Measurements from ENCODE around the gene HS6ST2. TPM values are rescaled to one million over a fixed set of nuclear protein-coding genes. Genes with fewer than 3 reads are reported as not detected.

The HS6ST2 gene
- total RNA-seq, 2 experiments from 2014 or later = 0.62 to 0.76 TPM

GRCh38 chrX:132657876-132658275 is 300.6 kb downstream of the HS6ST2 start:
- Mint-ChIP-seq H3K27me3 (no peaks in the 10 kb centered on the region), H3K9me3 (ENCODE audit: low read depth) (no peaks in the 10 kb centered on the region), H3K4me3 (no peak overlapping the region), H3K36me3 (ENCODE audit: low read depth) (no peaks in the 10 kb centered on the region), H3K4me1 (no peaks in the 10 kb centered on the region), H3K27ac (no peak overlapping the region)
- no peak for ATAC-seq
- intact Hi-C loops (cut with DNase I, micrococcal nuclease) = no loop called here
- POLR2A ChIA-PET = no interaction called here
- DNase-seq = no peak
- CTCF ChIA-PET = no interaction called here

DNA sequence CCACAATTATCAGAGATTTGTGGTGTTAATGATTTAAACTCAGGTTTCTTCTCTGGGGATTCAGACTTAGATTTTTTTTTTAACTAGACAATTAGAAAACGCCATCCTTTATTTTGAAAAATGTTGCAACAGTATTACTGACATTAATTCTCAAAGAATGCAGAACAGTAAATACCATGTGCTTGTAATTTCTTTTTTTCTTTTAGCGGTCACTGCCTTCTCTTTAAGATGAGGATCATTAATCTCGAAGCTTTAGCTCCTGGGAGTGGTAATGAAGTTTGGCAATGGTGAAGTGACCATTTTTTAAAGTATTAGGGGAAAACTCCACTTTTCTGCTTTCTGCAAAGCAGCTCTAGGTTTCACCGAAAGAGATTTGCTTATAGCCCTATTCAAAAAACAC is 305.6 kb downstream of the HS6ST2 start:
- ChIA-PET CTCF (interaction anchor here (0.6 kb wide), 1 partner anchor 332 kb away, joined by 3 read pairs; no protein-coding TSS in a partner anchor), POLR2A (no interaction called here)
- no peaks in the 10 kb centered on the region for H3K9me3 Mint-ChIP-seq (ENCODE audit: low read depth)
- no peak overlapping the region for H3K27ac Mint-ChIP-seq
- H3K27me3 Mint-ChIP-seq = no peaks in the 10 kb centered on the region
- H3K36me3 Mint-ChIP-seq (ENCODE audit: low read depth) = no peaks in the 10 kb centered on the region
- ATAC-seq (no peak), DNase-seq (no peak)
- intact Hi-C loops (cut with DNase I, micrococcal nuclease) = no loop called here
- H3K4me1 Mint-ChIP-seq = no peaks in the 10 kb centered on the region
- H3K4me3 Mint-ChIP-seq = no peak overlapping the region

DNA sequence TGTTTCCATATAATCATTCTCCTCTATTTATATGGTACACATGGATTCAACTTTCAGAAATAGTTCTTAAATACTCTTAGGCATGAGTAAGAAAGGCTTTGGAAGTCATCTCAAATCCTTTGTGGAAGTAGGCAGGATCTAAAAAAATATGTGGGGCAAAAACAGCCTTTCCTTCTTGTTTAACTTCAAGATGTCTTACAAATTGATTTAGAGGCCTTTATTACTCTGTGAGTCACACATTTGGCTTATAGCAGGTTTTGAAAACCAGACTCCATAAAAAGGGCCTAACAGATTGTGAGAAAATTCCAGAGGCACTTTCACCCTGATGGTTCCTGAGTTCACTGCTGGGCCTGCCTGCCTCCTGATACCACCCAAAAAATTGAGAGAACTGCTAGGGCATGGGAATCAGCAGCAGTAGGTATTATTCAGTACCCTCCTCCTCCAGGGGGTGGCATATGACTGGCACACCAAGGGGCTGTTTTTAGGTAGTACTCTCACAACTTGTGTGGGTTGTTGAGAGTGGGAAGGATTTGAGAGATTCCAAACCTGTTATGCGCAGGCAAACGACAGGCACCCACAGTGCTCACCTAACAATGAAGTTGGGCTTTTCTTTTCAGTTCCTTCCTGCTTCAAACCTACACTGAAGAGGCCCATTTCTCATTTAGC is 306.9 kb downstream of the HS6ST2 start:
- ATAC-seq (no peak), DNase-seq (peak; percentile 9)
- Mint-ChIP-seq H3K4me1 (no peaks in the 10 kb centered on the region), H3K27me3 (no peaks in the 10 kb centered on the region), H3K9me3 (ENCODE audit: low read depth) (no peaks in the 10 kb centered on the region), H3K4me3 (no peak overlapping the region), H3K27ac (no peak overlapping the region), H3K36me3 (ENCODE audit: low read depth) (no peaks in the 10 kb centered on the region)
- intact Hi-C loops (cut with DNase I, micrococcal nuclease) = no loop called here
- CTCF ChIA-PET = no interaction called here
- POLR2A ChIA-PET = no interaction called here

- DNase-seq = no peak
- no peaks in the 10 kb centered on the region for H3K27me3 Mint-ChIP-seq
- intact Hi-C loops (cut with DNase I, micrococcal nuclease) = no loop called here
- ChIA-PET CTCF (no interaction called here), POLR2A (no interaction called here)
- no peaks in the 10 kb centered on the region for H3K9me3 Mint-ChIP-seq (ENCODE audit: low read depth)
- H3K4me3 Mint-ChIP-seq = no peak overlapping the region
- no peaks in the 10 kb centered on the region for H3K36me3 Mint-ChIP-seq (ENCODE audit: low read depth)
- no peaks in the 10 kb centered on the region for H3K4me1 Mint-ChIP-seq
- no peak for ATAC-seq
- no peak overlapping the region for H3K27ac Mint-ChIP-seq
Observed at GRCh38 chrX:132648895-132649294, 309.5 kb downstream of the HS6ST2 start.

GRCh38 chrX:132639446-132639845 is 319.0 kb downstream of the HS6ST2 start:
- ChIA-PET CTCF (no interaction called here), POLR2A (no interaction called here)
- Mint-ChIP-seq H3K27ac (no peak overlapping the region), H3K4me3 (no peak overlapping the region), H3K4me1 (no peaks in the 10 kb centered on the region), H3K27me3 (no peaks in the 10 kb centered on the region), H3K9me3 (ENCODE audit: low read depth) (no peaks in the 10 kb centered on the region), H3K36me3 (ENCODE audit: low read depth) (no peaks in the 10 kb centered on the region)
- no peak for DNase-seq
- intact Hi-C loops (cut with DNase I, micrococcal nuclease) = loop anchor here (5.0 to 10.0 kb wide), 3 partner anchors 533 to 1033 kb away; no protein-coding TSS in a partner anchor
- no peak for ATAC-seq

DNA sequence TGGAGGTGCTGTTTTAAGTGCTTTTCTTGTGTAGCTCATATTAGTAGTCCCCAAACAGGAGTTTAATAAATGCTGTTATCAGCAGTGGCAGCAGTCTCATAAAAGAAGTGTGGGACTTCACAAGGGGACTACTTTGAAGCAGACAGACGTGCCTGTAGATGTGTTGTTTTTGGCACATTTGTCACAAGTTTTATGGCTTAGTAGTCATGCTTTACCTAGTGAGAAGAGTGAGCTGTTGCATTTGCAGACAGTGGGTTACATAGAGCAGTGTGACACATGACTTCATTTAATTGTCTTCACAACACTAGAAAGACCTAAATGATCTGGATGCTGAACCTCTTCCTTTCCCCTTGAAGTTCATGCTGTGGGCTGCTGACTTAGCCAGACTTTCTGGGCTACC is 320.1 kb downstream of the HS6ST2 start:
- no peaks in the 10 kb centered on the region for H3K9me3 Mint-ChIP-seq (ENCODE audit: low read depth)
- no peaks in the 10 kb centered on the region for H3K27me3 Mint-ChIP-seq
- ChIA-PET CTCF (no interaction called here), POLR2A (no interaction called here)
- intact Hi-C loops (cut with DNase I, micrococcal nuclease) = loop anchor here (5.0 to 10.0 kb wide), 3 partner anchors 534 to 1034 kb away; no protein-coding TSS in a partner anchor
- ATAC-seq = no peak
- H3K36me3 Mint-ChIP-seq (ENCODE audit: low read depth) = no peaks in the 10 kb centered on the region
- no peak for DNase-seq
- H3K4me1 Mint-ChIP-seq = no peaks in the 10 kb centered on the region
- no peak overlapping the region for H3K4me3 Mint-ChIP-seq
- no peak overlapping the region for H3K27ac Mint-ChIP-seq

GRCh38 chrX:132636080-132636479 is 322.3 kb downstream of the HS6ST2 start:
- Mint-ChIP-seq H3K4me3 (no peak overlapping the region), H3K36me3 (ENCODE audit: low read depth) (no peaks in the 10 kb centered on the region), H3K4me1 (no peaks in the 10 kb centered on the region), H3K27ac (no peak overlapping the region), H3K9me3 (ENCODE audit: low read depth) (no peaks in the 10 kb centered on the region), H3K27me3 (no peaks in the 10 kb centered on the region)
- ATAC-seq (no peak), DNase-seq (no peak)
- ChIA-PET CTCF (interaction anchor here (0.7 kb wide), 1 partner anchor 343 kb away, joined by 3 read pairs; no protein-coding TSS in a partner anchor), POLR2A (no interaction called here)
- intact Hi-C loops (cut with DNase I, micrococcal nuclease) = loop anchor here (5.0 to 10.0 kb wide), 3 partner anchors 536 to 1036 kb away; no protein-coding TSS in a partner anchor

- Mint-ChIP-seq H3K4me3 (no peak overlapping the region), H3K36me3 (ENCODE audit: low read depth) (no peaks in the 10 kb centered on the region), H3K27me3 (no peaks in the 10 kb centered on the region), H3K27ac (no peak overlapping the region), H3K9me3 (ENCODE audit: low read depth) (no peaks in the 10 kb centered on the region), H3K4me1 (no peaks in the 10 kb centered on the region)
- ChIA-PET CTCF (no interaction called here), POLR2A (no interaction called here)
- intact Hi-C loops (cut with DNase I, micrococcal nuclease) = loop anchor here (5.0 to 10.0 kb wide), 3 partner anchors 407 to 782 kb away; no protein-coding TSS in a partner anchor
- DNase-seq (no peak), ATAC-seq (no peak)
Observed at GRCh38 chrX:132634521-132634920, 323.9 kb downstream of the HS6ST2 start.

DNA sequence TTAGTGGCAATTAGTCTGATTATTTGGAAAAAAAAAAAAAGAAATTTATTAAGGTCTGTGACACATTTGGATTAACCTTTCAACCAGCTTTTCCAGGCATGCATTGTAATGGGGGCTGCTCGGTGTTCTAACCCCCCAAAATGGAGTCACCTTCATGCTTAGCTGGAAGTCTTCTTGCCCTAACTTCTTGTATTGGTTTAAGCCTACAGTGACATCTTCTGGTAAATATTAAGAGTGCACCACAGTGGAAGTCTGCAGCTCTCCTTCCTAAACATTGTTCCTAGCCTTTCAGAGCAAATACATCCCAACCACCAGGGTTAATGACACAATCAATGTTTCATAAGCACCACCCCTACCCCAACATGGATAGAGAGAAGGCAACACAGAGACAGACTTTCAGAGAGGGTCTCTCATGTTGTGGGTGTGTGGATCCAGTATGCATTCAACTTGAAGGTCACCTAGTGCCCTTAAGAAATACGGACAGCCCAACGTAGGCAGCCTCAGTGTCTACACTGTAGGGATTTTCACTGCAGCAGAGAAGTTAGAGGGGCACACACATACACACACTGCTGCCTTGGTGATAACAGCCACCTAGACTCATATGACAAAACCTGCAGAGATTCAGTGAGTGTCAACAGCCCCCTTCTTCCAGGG is 326.7 kb downstream of the HS6ST2 start:
- DNase-seq (no peak), ATAC-seq (no peak)
- POLR2A ChIA-PET = no interaction called here
- no peaks in the 10 kb centered on the region for H3K4me1 Mint-ChIP-seq
- H3K27me3 Mint-ChIP-seq = no peaks in the 10 kb centered on the region
- H3K4me3 Mint-ChIP-seq = no peak overlapping the region
- no peaks in the 10 kb centered on the region for H3K9me3 Mint-ChIP-seq (ENCODE audit: low read depth)
- intact Hi-C loops (cut with DNase I, micrococcal nuclease) = loop anchor here (1.0 to 10.0 kb wide), 5 partner anchors 338 to 779 kb away; no protein-coding TSS in a partner anchor
- no peaks in the 10 kb centered on the region for H3K36me3 Mint-ChIP-seq (ENCODE audit: low read depth)
- CTCF ChIA-PET = interaction anchor here (0.6 to 1.5 kb wide), 11 partner anchors 9 to 1039 kb away, joined by 3 to 6 read pairs (median 4); no protein-coding TSS in a partner anchor
- no peak overlapping the region for H3K27ac Mint-ChIP-seq

GRCh38 chrX:132624466-132624865 is 334.0 kb downstream of the HS6ST2 start:
- no peaks in the 10 kb centered on the region for H3K27me3 Mint-ChIP-seq
- intact Hi-C loops (cut with DNase I, micrococcal nuclease) = loop anchor here in 1 of 2 experiments (5.0 kb wide), 1 partner anchor 407 kb away; the partner anchor contains the start of gene RAP2C
- CTCF ChIA-PET = interaction anchor here (1.4 kb wide), 1 partner anchor 332 kb away, joined by 3 read pairs; no protein-coding TSS in a partner anchor
- no peaks in the 10 kb centered on the region for H3K9me3 Mint-ChIP-seq (ENCODE audit: low read depth)
- H3K36me3 Mint-ChIP-seq (ENCODE audit: low read depth) = no peaks in the 10 kb centered on the region
- ATAC-seq (no peak), DNase-seq (no peak)
- no peak overlapping the region for H3K27ac Mint-ChIP-seq
- H3K4me1 Mint-ChIP-seq = peaks cover 9% of the 10 kb centered on the region
- no peak overlapping the region for H3K4me3 Mint-ChIP-seq
- POLR2A ChIA-PET = no interaction called here

GRCh38 chrX:132623942-132624341 is 334.5 kb downstream of the HS6ST2 start:
- H3K27ac Mint-ChIP-seq = no peak overlapping the region
- no peaks in the 10 kb centered on the region for H3K36me3 Mint-ChIP-seq (ENCODE audit: low read depth)
- intact Hi-C loops (cut with DNase I, micrococcal nuclease) = loop anchor here in 1 of 2 experiments (5.0 kb wide), 1 partner anchor 407 kb away; the partner anchor contains the start of gene RAP2C
- H3K9me3 Mint-ChIP-seq (ENCODE audit: low read depth) = no peaks in the 10 kb centered on the region
- no peak for ATAC-seq
- H3K4me1 Mint-ChIP-seq = peaks cover 9% of the 10 kb centered on the region
- no peak for DNase-seq
- no peak overlapping the region for H3K4me3 Mint-ChIP-seq
- ChIA-PET POLR2A (no interaction called here), CTCF (interaction anchor here (1.4 kb wide), 1 partner anchor 331 kb away, joined by 3 read pairs; no protein-coding TSS in a partner anchor)
- no peaks in the 10 kb centered on the region for H3K27me3 Mint-ChIP-seq

- H3K27ac Mint-ChIP-seq = no peak overlapping the region
- H3K36me3 Mint-ChIP-seq (ENCODE audit: low read depth) = no peaks in the 10 kb centered on the region
- ChIA-PET CTCF (interaction anchor here (0.8 to 1.8 kb wide), 3 partner anchors 8 to 10 kb away, joined by 3 to 12 read pairs (median 4); no protein-coding TSS in a partner anchor), POLR2A (no interaction called here)
- intact Hi-C loops (cut with DNase I, micrococcal nuclease) = loop anchor here in 1 of 2 experiments (5.0 kb wide), 1 partner anchor 406 kb away; the partner anchor contains the start of gene RAP2C
- ATAC-seq (no peak), DNase-seq (no peak)
- no peaks in the 10 kb centered on the region for H3K9me3 Mint-ChIP-seq (ENCODE audit: low read depth)
- H3K27me3 Mint-ChIP-seq = no peaks in the 10 kb centered on the region
- peaks cover 9% of the 10 kb centered on the region for H3K4me1 Mint-ChIP-seq
- no peak overlapping the region for H3K4me3 Mint-ChIP-seq
Observed at GRCh38 chrX:132623300-132623699, 335.1 kb downstream of the HS6ST2 start.

Measured in activated CD4-positive, alpha-beta T cell treated with anti-CD3 and anti-CD28 coated beads for 36 hours (primary cell).